Measurements from ENCODE around the gene TMEM109. TPM values are rescaled to one million over a fixed set of nuclear protein-coding genes. Genes with fewer than 3 reads are reported as not detected.

Gene TMEM109
- total and polyA plus RNA-seq, 2 of the 8 experiments (the other 6 are each of a cell fraction or from before 2014, with no cell fraction given) = 27.3 to 30.3 TPM

GRCh38 chr11:60870733-60871377 lies 43.1 kb upstream of the TMEM109 start (continued):
- no peak for TF ChIP-seq RAD21 (IDR thresholded peaks at IDR 0.05 in 1 of 2, conservative IDR thresholded peaks at IDR 0.05 in 1 of 2; ENCODE audit: low read depth in 2 of 2, low read length in 2 of 2)
- no peak for TF ChIP-seq EZH2 (IDR thresholded peaks at IDR 0.05; ENCODE audit: low read depth, low read length, severe bottlenecking)
- TF ChIP-seq FOSL1 (IDR thresholded peaks at IDR 0.05; ENCODE audit: insufficient read depth, low read depth, low read length) = no peak
- no peak for TF ChIP-seq CHD1 (IDR thresholded peaks at IDR 0.05; ENCODE audit: low read depth, low read length)
